ENCODE results near the gene FUT4. TPM values are rescaled to one million over a fixed set of nuclear protein-coding genes. Genes with fewer than 3 reads are reported as not detected.
"Not testable (repeated sequence)": the region's sequence is repeated elsewhere in the genome, so short reads cannot be mapped to it uniquely, and the experiment has no call there.

Gene FUT4
- total and polyA plus RNA-seq, 2 donors (not counting 1 experiment from before 2014, with no cell fraction given), result 0.89 to 3.7 TPM

- H3K9ac ChIP-seq (ENCODE audit: low read length), result no peak overlapping the region
Measured at GRCh38 chr11:94568717-94569116, 25.0 kb downstream of the FUT4 start.

DNA sequence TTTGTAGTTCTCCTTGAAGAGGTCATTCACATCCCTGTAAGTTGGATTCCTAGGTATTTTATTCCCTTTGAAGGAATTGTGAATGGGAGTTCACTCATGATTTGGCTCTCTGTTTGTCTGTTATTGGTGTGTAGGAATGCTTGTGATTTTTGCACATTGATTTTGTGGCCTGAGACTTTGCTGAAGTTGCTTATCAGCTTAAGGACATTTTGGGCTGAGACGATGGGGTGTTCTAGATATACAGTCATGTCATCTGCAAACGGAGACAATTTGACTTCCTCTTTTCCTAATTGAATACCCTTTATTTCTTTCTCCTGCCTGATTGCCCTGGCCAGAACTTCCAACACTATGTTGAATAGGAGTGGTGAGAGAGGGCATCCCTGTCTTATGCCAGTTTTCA, 29.3 kb downstream of the FUT4 start:
- H3K36me3 ChIP-seq (replicated peaks in 1 of 2; ENCODE audit: control extremely low read depth in 1 of 2, control insufficient read depth in 1 of 2, extremely low read depth in 1 of 2, insufficient read depth in 2 of 2, low read length in 1 of 2); ATAC-seq (ENCODE audit: low read depth); DNase-seq; H3K27ac Mint-ChIP-seq; H3K27ac ChIP-seq (ENCODE audit: low read length in 2 of 2); H3K4me1 Mint-ChIP-seq; H3K79me2 ChIP-seq (ENCODE audit: control insufficient read depth, insufficient read depth, low read length); POLR2A ChIA-PET; H3K4me1 ChIP-seq (ENCODE audit: control insufficient read depth in 2 of 2, insufficient read depth in 2 of 2, low read length in 2 of 2); H4K20me1 ChIP-seq (ENCODE audit: control insufficient read depth, insufficient read depth, low read length, poor library complexity, severe bottlenecking); intact Hi-C loops (cut with micrococcal nuclease); H3K9me3 Mint-ChIP-seq (ENCODE audit: insufficient read depth); H3K9me3 ChIP-seq (ENCODE audit: control extremely low read depth in 1 of 3, control insufficient read depth in 2 of 3, insufficient read depth in 1 of 3, low read length in 2 of 3); H3K4me3 ChIP-seq (ENCODE audit: control extremely low read depth in 1 of 5, extremely low read depth in 1 of 5, insufficient read depth in 1 of 5, low read depth in 2 of 5, low read length in 4 of 5); H2AFZ ChIP-seq (ENCODE audit: insufficient read depth, low read depth, low read length, poor library complexity, severe bottlenecking); H3K27me3 ChIP-seq (replicated peaks in 1 of 4; ENCODE audit: control extremely low read depth in 1 of 4, control insufficient read depth in 3 of 4, insufficient read depth in 4 of 4, low read length in 3 of 4); H3K4me2 ChIP-seq (replicated peaks; ENCODE audit: low read depth, low read length, poor library complexity, severe bottlenecking); H3K4me3 Mint-ChIP-seq; H3K27me3 Mint-ChIP-seq; H3K9ac ChIP-seq (ENCODE audit: low read length); CTCF ChIA-PET: not testable (repeated sequence)
- no CpG with 5 or more reads among the region's 2 CpGs for WGBS (ENCODE audit: insufficient coverage)

More at GRCh38 chr11:94568717-94569116, 25.0 kb downstream of the FUT4 start:
- H3K27me3 Mint-ChIP-seq, result no peaks in the 10 kb centered on the region
- no peak overlapping the region for H3K4me2 ChIP-seq (replicated peaks; ENCODE audit: low read depth, low read length, poor library complexity, severe bottlenecking)
- TF ChIP-seq CTCF (IDR thresholded peaks at IDR 0.05), result no peak
- no peak for TF ChIP-seq EZH2 (IDR thresholded peaks at IDR 0.05; ENCODE audit: borderline replicate concordance, insufficient read depth, low read depth, low read length, poor library complexity, severe bottlenecking)
- 88% methylated on average over 2 of the region's 4 CpGs for WGBS (ENCODE audit: insufficient coverage)
- POLR2A ChIA-PET, result no interaction called here
- intact Hi-C loops (cut with micrococcal nuclease), result no loop called here
- H3K27ac Mint-ChIP-seq, result no peak overlapping the region
- no peaks in the 10 kb centered on the region for H4K20me1 ChIP-seq (ENCODE audit: control insufficient read depth, insufficient read depth, low read length, poor library complexity, severe bottlenecking)
- CTCF ChIA-PET, result no interaction called here
- H3K27ac ChIP-seq (ENCODE audit: low read length in 2 of 2), result no peak overlapping the region
- H3K27me3 ChIP-seq (replicated peaks in 1 of 4; ENCODE audit: control extremely low read depth in 1 of 4, control insufficient read depth in 3 of 4, insufficient read depth in 4 of 4, low read length in 3 of 4), result no peaks in the 10 kb centered on the region
- no peaks in the 10 kb centered on the region for H3K79me2 ChIP-seq (ENCODE audit: control insufficient read depth, insufficient read depth, low read length)
- H3K9me3 Mint-ChIP-seq (ENCODE audit: insufficient read depth), result no peaks in the 10 kb centered on the region
- H3K4me1 Mint-ChIP-seq, result no peaks in the 10 kb centered on the region
- DNase-seq, result no peak
- H3K4me3 ChIP-seq (ENCODE audit: control extremely low read depth in 1 of 5, extremely low read depth in 1 of 5, insufficient read depth in 1 of 5, low read depth in 2 of 5, low read length in 4 of 5), result no peak overlapping the region
- no peaks in the 10 kb centered on the region for H3K4me1 ChIP-seq (ENCODE audit: control insufficient read depth in 2 of 2, insufficient read depth in 2 of 2, low read length in 2 of 2)
- no peaks in the 10 kb centered on the region for H3K36me3 ChIP-seq (replicated peaks in 1 of 2; ENCODE audit: control extremely low read depth in 1 of 2, control insufficient read depth in 1 of 2, extremely low read depth in 1 of 2, insufficient read depth in 2 of 2, low read length in 1 of 2)
- H3K9me3 ChIP-seq (ENCODE audit: control extremely low read depth in 1 of 3, control insufficient read depth in 2 of 3, insufficient read depth in 1 of 3, low read length in 2 of 3), result peaks cover 0 to 4% (median 0%) of the 10 kb centered on the region in 3 donors
- H3K4me3 Mint-ChIP-seq, result no peak overlapping the region
- ATAC-seq (ENCODE audit: low read depth), result no peak
- no peak overlapping the region for H2AFZ ChIP-seq (ENCODE audit: insufficient read depth, low read depth, low read length, poor library complexity, severe bottlenecking)
